Activated CD8-positive, alpha-beta T cell treated with anti-CD3 and anti-CD28 coated beads for 36 hours (primary cell): ENCODE results near the gene TASP1. TPM values are rescaled to one million over a fixed set of nuclear protein-coding genes. Genes with fewer than 3 reads are reported as not detected.
"Not testable (repeated sequence)": the region's sequence is repeated elsewhere in the genome, so short reads cannot be mapped to it uniquely, and the experiment has no call there.

ENCODE experiments used
- ATAC-seq: fragments of 200-7000 bp; cut with Tn5 transposase; one replicate; pipeline ENCODE4 v1.10.0; 2021; ENCODE audit warnings: mild to moderate bottlenecking, moderate library complexity
- CTCF ChIA-PET: fragments of 350-600 bp; sonication (Branson Sonifier 250); formaldehyde crosslinking; loops from one replicate; lab custom pipeline; 2021; ENCODE audit warnings: antibody characterized with exemption; lab: Charles Lee
- POLR2A ChIA-PET: fragments of 350-600 bp; sonication (Branson Sonifier 250); formaldehyde crosslinking; loops from one replicate; lab custom pipeline; 2021; ENCODE audit warnings: antibody characterized with exemption; lab: Charles Lee
- DNase-seq: peaks from one replicate; pipeline ENCODE4 v3.0.0-alpha.2; 2020
- H3K27ac Mint-ChIP-seq: one replicate; pipeline ENCODE4 v1.8.0; 2021; ENCODE audit warnings: mild to moderate bottlenecking, mixed read lengths
- H3K27me3 Mint-ChIP-seq: one replicate; pipeline ENCODE4 v1.8.0; 2021; ENCODE audit warnings: mixed read lengths
- H3K36me3 Mint-ChIP-seq: one replicate; pipeline ENCODE4 v1.8.0; 2021; ENCODE audit warnings: low read depth, mixed read lengths
- H3K4me1 Mint-ChIP-seq: one replicate; pipeline ENCODE4 v1.8.0; 2021; ENCODE audit warnings: low read depth, mixed read lengths
- H3K4me3 Mint-ChIP-seq: one replicate; pipeline ENCODE4 v1.8.0; 2021; ENCODE audit warnings: mild to moderate bottlenecking, moderate library complexity, mixed read lengths
- H3K9me3 Mint-ChIP-seq: one replicate; pipeline ENCODE4 v1.8.0; 2021; ENCODE audit warnings: mixed read lengths
- intact Hi-C: fragments of 100-400 bp; cut with micrococcal nuclease; formaldehyde crosslinking; loops from one replicate; pipeline ENCODE4 v1.10.0; 2022
- total RNA-seq, 2 experiments: library from RNA; stranded (reverse); gene quantifications; one replicate each; pipeline ENCODE4 v1.2.3, GENCODE V29; 2021
- TF ChIP-seq, protein P1 (sequence below): fragments of 200-600 bp; IDR thresholded peaks from one replicate; pipeline ENCODE4 v1.8.0; 2022; ENCODE audit warnings: antibody characterized with exemption, mild to moderate bottlenecking

TASP1 gene
- total RNA-seq, 2 experiments from 2014 or later: 8.7 to 8.8 TPM

DNA sequence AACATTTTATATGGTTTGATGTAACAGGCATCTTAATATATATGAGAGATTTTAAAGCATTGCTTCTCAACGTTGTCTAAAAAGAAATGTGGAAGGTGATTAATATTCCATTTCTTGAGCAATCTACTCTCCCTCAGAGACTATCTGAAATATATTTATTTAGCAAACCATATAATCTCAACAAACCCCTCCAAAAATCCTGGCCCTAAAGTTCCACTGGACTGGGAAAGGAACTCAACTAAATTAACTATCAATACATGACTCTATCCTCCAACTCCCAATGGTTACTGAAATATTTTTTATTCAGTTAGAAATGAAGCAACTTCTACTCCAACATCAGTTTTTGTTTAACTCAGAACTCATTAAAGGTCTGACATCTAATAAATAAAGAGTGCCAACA, 6.3 kb downstream of the TASP1 start:
- Mint-ChIP-seq H3K27me3 (no peaks in the 10 kb centered on the region), H3K4me1 (peaks cover 13% of the 10 kb centered on the region), H3K9me3 (no peaks in the 10 kb centered on the region), H3K27ac (no peak overlapping the region), H3K4me3 (no peak overlapping the region), H3K36me3 (peaks cover 23% of the 10 kb centered on the region)
- TF ChIP-seq, protein P1, sequence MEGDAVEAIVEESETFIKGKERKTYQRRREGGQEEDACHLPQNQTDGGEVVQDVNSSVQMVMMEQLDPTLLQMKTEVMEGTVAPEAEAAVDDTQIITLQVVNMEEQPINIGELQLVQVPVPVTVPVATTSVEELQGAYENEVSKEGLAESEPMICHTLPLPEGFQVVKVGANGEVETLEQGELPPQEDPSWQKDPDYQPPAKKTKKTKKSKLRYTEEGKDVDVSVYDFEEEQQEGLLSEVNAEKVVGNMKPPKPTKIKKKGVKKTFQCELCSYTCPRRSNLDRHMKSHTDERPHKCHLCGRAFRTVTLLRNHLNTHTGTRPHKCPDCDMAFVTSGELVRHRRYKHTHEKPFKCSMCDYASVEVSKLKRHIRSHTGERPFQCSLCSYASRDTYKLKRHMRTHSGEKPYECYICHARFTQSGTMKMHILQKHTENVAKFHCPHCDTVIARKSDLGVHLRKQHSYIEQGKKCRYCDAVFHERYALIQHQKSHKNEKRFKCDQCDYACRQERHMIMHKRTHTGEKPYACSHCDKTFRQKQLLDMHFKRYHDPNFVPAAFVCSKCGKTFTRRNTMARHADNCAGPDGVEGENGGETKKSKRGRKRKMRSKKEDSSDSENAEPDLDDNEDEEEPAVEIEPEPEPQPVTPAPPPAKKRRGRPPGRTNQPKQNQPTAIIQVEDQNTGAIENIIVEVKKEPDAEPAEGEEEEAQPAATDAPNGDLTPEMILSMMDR: no peak
- DNase-seq: no peak
- no peak for ATAC-seq
- POLR2A ChIA-PET: no interaction called here
- CTCF ChIA-PET: no interaction called here
- intact Hi-C loops: loop anchor here (10.0 kb wide), 1 partner anchor 142 kb away; no protein-coding TSS in a partner anchor

DNA sequence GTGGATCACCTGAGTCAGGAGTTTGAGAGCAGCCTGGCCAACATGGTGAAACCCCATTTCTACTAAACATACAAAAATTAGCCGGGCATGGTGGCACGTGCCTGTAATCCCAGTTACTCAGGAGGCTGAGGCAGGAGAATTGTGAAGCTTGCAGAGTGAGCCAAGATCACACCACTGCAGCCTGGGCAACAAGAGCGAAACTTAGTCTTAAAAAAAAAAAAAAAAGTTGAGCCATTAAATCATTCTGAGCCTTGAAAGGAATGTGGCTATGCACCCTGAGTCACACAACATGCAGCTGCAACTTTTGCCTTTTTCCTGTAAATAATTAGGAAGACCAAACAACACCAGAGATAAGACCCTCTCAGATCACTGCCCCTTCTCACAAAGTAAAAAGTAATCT, 11.2 kb downstream of the TASP1 start:
- H3K9me3 Mint-ChIP-seq, intact Hi-C loops, H3K4me1 Mint-ChIP-seq, DNase-seq, H3K27me3 Mint-ChIP-seq, ATAC-seq, POLR2A ChIA-PET, H3K4me3 Mint-ChIP-seq, H3K27ac Mint-ChIP-seq, CTCF ChIA-PET: not testable (repeated sequence)
- peaks cover 25% of the 10 kb centered on the region for H3K36me3 Mint-ChIP-seq

DNA sequence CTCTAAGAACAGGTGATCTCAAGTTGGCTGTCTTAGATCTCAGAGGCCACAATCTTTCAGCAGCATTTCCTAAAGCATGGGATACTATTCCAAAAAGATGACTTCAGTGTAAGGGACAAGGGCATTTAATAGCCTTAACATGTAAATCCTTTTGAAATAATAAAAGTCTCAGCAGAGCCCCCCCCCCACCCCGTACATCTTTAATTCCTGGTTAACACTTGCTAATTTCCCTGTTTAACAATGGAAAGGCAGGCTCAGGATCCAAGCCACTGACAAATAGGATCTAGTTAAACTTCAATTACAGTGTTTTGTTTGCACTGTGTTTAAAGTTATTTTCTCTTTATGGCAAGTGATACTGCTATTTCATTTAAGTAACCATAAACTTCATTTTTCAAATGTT, 12.0 kb downstream of the TASP1 start:
- no peak for DNase-seq
- Mint-ChIP-seq H3K36me3 (peaks cover 29% of the 10 kb centered on the region), H3K27ac (no peak overlapping the region), H3K9me3 (no peaks in the 10 kb centered on the region), H3K4me1 (no peaks in the 10 kb centered on the region), H3K27me3 (no peaks in the 10 kb centered on the region), H3K4me3 (no peak overlapping the region)
- no peak for ATAC-seq
- intact Hi-C loops: no loop called here
- TF ChIP-seq, protein P1: no peak
- POLR2A ChIA-PET: no interaction called here
- CTCF ChIA-PET: no interaction called here

DNA sequence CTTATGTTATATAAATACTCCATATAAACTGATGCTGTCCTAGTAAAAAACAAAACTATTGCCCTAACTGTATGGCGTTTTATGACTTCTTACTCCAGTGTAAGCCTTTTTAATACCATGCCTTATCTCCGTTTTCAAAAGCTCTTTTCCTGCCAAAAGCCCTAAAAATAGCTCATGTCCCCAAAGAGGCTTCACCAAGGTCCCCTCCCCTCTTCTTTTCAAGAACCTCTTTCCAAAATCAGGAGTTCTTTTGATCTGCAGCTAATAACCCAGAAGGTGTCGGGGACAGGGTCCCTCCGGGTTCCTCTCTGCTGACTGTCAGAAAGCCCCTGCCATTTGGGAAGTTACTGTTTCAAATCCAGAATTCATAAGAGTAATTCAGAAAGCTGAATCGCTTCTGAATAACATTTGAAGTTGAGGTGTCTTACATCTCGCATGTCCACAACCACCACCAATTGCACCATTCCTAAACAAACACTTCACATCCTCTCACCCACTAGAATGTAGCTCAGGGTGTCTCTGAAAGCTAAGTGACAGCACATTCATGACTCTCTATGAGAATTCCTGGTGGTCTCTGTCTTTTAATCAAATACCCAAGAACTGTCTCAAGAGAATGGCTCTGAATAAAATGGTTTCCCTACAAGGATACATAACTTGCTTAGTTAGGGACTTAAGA, 13.3 kb downstream of the TASP1 start:
- CTCF ChIA-PET: interaction anchor here (1.1 kb wide), 1 partner anchor 79 kb away, joined by 4 read pairs; no protein-coding TSS in a partner anchor

DNA sequence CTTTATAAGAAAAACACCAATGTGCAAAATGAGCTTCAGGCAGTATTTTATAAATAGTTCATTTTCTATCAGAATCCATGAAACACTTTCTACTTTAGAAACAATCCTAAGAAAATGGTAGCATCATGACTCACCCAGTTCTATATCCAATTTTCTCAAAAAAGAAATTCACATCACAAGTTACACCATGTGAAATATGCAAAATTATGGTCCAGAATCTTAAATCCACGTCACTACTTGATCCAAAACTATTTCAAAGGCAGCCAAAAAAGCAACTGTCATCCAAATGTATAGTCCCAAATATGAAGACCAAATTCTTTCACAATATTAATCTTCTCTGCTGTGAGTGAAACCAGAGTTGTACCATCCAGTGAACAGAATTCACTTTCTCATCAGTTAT, 19.3 kb downstream of the TASP1 start:
- peaks cover 21% of the 10 kb centered on the region for H3K36me3 Mint-ChIP-seq
- POLR2A ChIA-PET, H3K4me3 Mint-ChIP-seq, DNase-seq, ATAC-seq, H3K27ac Mint-ChIP-seq, intact Hi-C loops, H3K4me1 Mint-ChIP-seq, CTCF ChIA-PET, H3K9me3 Mint-ChIP-seq, H3K27me3 Mint-ChIP-seq: not testable (repeated sequence)

More for the DNA sequence above, 13.3 kb downstream of the TASP1 start:
- Mint-ChIP-seq H3K4me1 (no peaks in the 10 kb centered on the region), H3K9me3 (no peaks in the 10 kb centered on the region), H3K27ac (no peak overlapping the region), H3K27me3 (no peaks in the 10 kb centered on the region), H3K36me3 (peaks cover 31% of the 10 kb centered on the region), H3K4me3 (no peak overlapping the region)
- TF ChIP-seq, protein P1: no peak
- POLR2A ChIA-PET: no interaction called here
- ATAC-seq (no peak), DNase-seq (no peak)
- intact Hi-C loops: no loop called here

DNA sequence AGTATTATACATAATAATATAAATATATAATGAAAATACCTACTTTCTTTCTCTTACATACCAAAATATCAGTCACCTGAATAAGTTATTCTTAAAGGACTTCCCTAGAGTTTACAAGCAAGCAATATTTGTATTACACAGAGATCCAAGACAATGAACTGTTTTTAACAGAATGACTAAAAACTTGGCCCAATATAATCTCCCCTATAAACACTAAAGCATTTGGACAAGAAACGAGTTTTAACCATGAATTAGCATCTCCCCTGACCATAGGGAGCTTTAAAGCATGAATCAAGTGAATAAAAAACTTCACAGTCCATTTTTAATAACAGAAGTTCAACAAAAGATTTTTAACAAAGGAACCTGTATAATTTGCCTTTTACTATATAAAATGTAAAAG, 20.3 kb downstream of the TASP1 start:
- H3K27ac Mint-ChIP-seq, DNase-seq, intact Hi-C loops, POLR2A ChIA-PET, CTCF ChIA-PET, H3K4me3 Mint-ChIP-seq, ATAC-seq, H3K27me3 Mint-ChIP-seq, H3K4me1 Mint-ChIP-seq, H3K9me3 Mint-ChIP-seq: not testable (repeated sequence)
- peaks cover 21% of the 10 kb centered on the region for H3K36me3 Mint-ChIP-seq

DNA sequence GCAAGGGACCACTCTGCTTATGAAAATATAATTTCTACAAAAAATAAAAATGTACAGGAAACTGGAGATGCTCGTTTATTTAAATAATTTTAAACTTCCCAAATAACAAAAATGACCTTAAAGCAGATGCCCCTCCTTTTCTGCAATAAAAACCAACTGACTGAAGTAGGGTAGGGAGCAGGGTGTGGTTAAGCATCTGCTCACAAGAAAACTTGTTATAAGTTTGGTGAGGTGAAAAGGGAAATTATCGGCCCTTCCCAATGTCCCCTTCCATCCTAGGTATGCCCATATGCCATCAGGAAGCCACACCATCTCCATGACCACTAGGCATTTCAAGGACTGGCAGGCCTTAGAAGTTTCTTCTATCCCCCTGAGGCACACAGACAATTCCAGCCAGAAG, 21.1 kb downstream of the TASP1 start:
- H3K27me3 Mint-ChIP-seq, POLR2A ChIA-PET, intact Hi-C loops, ATAC-seq, H3K4me1 Mint-ChIP-seq, H3K27ac Mint-ChIP-seq, H3K4me3 Mint-ChIP-seq, H3K9me3 Mint-ChIP-seq, CTCF ChIA-PET, DNase-seq: not testable (repeated sequence)
- H3K36me3 Mint-ChIP-seq: peaks cover 19% of the 10 kb centered on the region

DNA sequence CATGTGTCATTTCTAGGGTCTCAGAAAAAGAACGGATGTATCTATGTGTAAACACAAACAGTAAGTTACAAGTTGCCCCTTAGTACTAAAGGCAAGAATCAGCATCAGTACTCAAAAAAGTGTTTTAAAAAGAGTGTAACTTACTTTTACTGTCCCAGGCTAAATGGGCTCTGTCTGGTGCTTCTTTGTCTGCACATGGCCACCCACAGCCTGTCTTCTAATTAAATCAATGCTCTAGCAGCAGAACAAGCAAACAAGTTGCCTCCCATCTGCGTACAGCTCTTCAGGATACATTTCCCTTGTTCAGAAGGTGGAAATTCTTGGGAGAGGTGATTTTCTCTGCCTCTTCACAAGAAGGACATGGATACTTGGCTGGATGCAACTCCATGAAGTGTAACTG, 22.0 kb downstream of the TASP1 start:
- CTCF ChIA-PET, H3K9me3 Mint-ChIP-seq: not testable (repeated sequence)

More for the DNA sequence above, 22.0 kb downstream of the TASP1 start:
- H3K27me3 Mint-ChIP-seq, H3K4me3 Mint-ChIP-seq, ATAC-seq, H3K27ac Mint-ChIP-seq, POLR2A ChIA-PET, DNase-seq, intact Hi-C loops, H3K4me1 Mint-ChIP-seq: not testable (repeated sequence)
- H3K36me3 Mint-ChIP-seq: peaks cover 14% of the 10 kb centered on the region
